ENCODE results near the gene GALNT16.

- TF ChIP-seq POLR2A (IDR thresholded peaks at IDR 0.05) (no peak), CTCF (IDR thresholded peaks at IDR 0.05) (no peak)
Observed at GRCh38 chr14:69335371-69335771, 75.4 kb downstream of the GALNT16 start.

Measured in heart left ventricle (tissue), 13 donors.